A673 (cell line): ENCODE results near the gene NEU4.

Experiments used
- CTCF ChIP-seq: fragments of 300-800, 200-600 bp; sonication (generic); conservative IDR thresholded peaks from 2 replicates; pipeline ENCODE4 v1.5.1; 2017; ENCODE audit warnings: low read depth, mild to moderate bottlenecking, antibody characterized with exemption, low read length, moderate library complexity, mixed read lengths
- EZH2 ChIP-seq: fragments of 200-600 bp; sonication (generic); IDR thresholded peaks from 2 replicates; pipeline ENCODE4 v1.6.1; 2017; ENCODE audit warnings: borderline replicate concordance, low read depth, mild to moderate bottlenecking, mixed read lengths, antibody characterized with exemption, low read length; ENCODE audit not compliant: poor library complexity, severe bottlenecking

- TF ChIP-seq CTCF (no peak), EZH2 (no peak)
These were observed 36.0 kb downstream of the NEU4 start for GRCh38 chr2:241844831-241845578.
